Caco-2 (cell line): ENCODE results near the gene FCER2. TPM values are rescaled to one million over a fixed set of nuclear protein-coding genes. Genes with fewer than 3 reads are reported as not detected.

Experiments
- BruUV-seq: library from RNA; stranded (reverse); fragments of 400-500 nt; replicated peaks from 2 replicates; lab custom pipeline; 2021; lab: Mats Ljungman, UMichigan
- CTCF ChIA-PET: fragments of 300-600 bp; sonication (Branson Sonifier 250); formaldehyde crosslinking; loops from one replicate; lab custom pipeline; 2022; ENCODE audit warnings: antibody characterized with exemption; lab: Charles Lee
- POLR2A ChIA-PET: fragments of 300-600 bp; sonication (Branson Sonifier 250); formaldehyde crosslinking; loops from one replicate; lab custom pipeline; 2022; ENCODE audit warnings: antibody characterized with exemption; lab: Charles Lee
- DNase-seq, 2 experiments: peaks; one replicate each; pipeline versions ENCODE4 v3.0.0 to v3.0.0-alpha.2; 2020 to 2022
- H3K27me3 ChIP-seq: replicated peaks from 2 replicates; pipeline ENCODE4 v1.6.0; 2011; ENCODE audit warnings: low read length; ENCODE audit not compliant: control insufficient read depth, insufficient read depth
- H3K36me3 ChIP-seq: 2 replicates; pipeline ENCODE4 v1.5.1; 2011; ENCODE audit warnings: low read length; ENCODE audit not compliant: control insufficient read depth, insufficient read depth
- H3K4me1 ChIP-seq: fragments of 250-450 bp; sonication (Bioruptor Pico); 2 replicates; pipeline ENCODE4 v1.5.1; 2020; ENCODE audit warnings: mild to moderate bottlenecking
- H3K4me3 ChIP-seq: 2 replicates; pipeline ENCODE4 v1.5.1; 2011; ENCODE audit warnings: low read depth, mild to moderate bottlenecking, control low read depth, low read length
- H3K9me3 ChIP-seq: fragments of 250-450 bp; sonication (Bioruptor Pico); 2 replicates; pipeline ENCODE4 v1.5.1; 2020; ENCODE audit warnings: mild to moderate bottlenecking, moderate library complexity
- H3K27ac Mint-ChIP-seq: one replicate; pipeline ENCODE4 v1.8.0; 2022; ENCODE audit warnings: mixed read lengths; ENCODE audit not compliant: unreplicated experiment
- H3K27me3 Mint-ChIP-seq: one replicate; pipeline ENCODE4 v1.8.0; 2022; ENCODE audit warnings: mixed read lengths; ENCODE audit not compliant: insufficient read depth, unreplicated experiment
- H3K36me3 Mint-ChIP-seq: one replicate; pipeline ENCODE4 v1.8.0; 2022; ENCODE audit warnings: mild to moderate bottlenecking, mixed read lengths; ENCODE audit not compliant: insufficient read depth, unreplicated experiment
- H3K4me1 Mint-ChIP-seq: one replicate; pipeline ENCODE4 v1.8.0; 2022; ENCODE audit warnings: low read depth, mixed read lengths; ENCODE audit not compliant: unreplicated experiment
- H3K4me3 Mint-ChIP-seq: one replicate; pipeline ENCODE4 v1.8.0; 2022; ENCODE audit warnings: mild to moderate bottlenecking, moderate library complexity, mixed read lengths; ENCODE audit not compliant: unreplicated experiment
- H3K9me3 Mint-ChIP-seq: one replicate; pipeline ENCODE4 v1.8.0; 2022; ENCODE audit warnings: mixed read lengths; ENCODE audit not compliant: unreplicated experiment
- CTCF ChIP-seq, 2 experiments: fragments of 200-600 bp in 1 of 2; IDR thresholded peaks; 1 replicate in 1 of 2; 2 replicates in 1 of 2; pipeline versions ENCODE4 v1.5.1 to v1.8.0; 2011 to 2022; ENCODE audit warnings: antibody characterized with exemption in 1 of 2, control low read depth in 1 of 2, inconsistent platforms in 1 of 2, low read depth in 1 of 2, low read length in 1 of 2, mild to moderate bottlenecking in 1 of 2, moderate library complexity in 1 of 2; ENCODE audit not compliant: insufficient read depth in 1 of 2, severe bottlenecking in 1 of 2, unreplicated experiment in 1 of 2
- intact Hi-C: fragments of 100-400 bp; cut with micrococcal nuclease; formaldehyde crosslinking; loops from one replicate; pipeline ENCODE4 v1.10.0; 2022; ENCODE audit not compliant: unreplicated experiment
- total RNA-seq: library from RNA; stranded (reverse); gene quantifications from 2 replicates; pipeline ENCODE4 v1.2.3, GENCODE V29; 2022

The FCER2 gene
- total RNA-seq, 1 experiment from 2014 or later: not detected

- no peak for TF ChIP-seq CTCF (IDR thresholded peaks at IDR 0.05; ENCODE audit: insufficient read depth in 1 of 2, low read depth in 1 of 2, low read length in 1 of 2, severe bottlenecking in 1 of 2, unreplicated experiment in 1 of 2)
- intact Hi-C loops: no loop called here
- no peaks in the 10 kb centered on the region for H3K4me1 Mint-ChIP-seq
- ChIA-PET POLR2A (interaction anchor here (0.6 kb wide), 1 partner anchor 921 kb away, joined by 4 read pairs; no protein-coding TSS in a partner anchor), CTCF (interaction anchor here (0.7 to 1.5 kb wide), 2 partner anchors 109 to 110 kb away, joined by 3 read pairs; no protein-coding TSS in a partner anchor)
- Histone ChIP-seq H3K4me1 (peaks cover 10% of the 10 kb centered on the region; the same call in 1 of the 2 replicates), H3K4me3 (no peak overlapping the region), H3K9me3 (no peaks in the 10 kb centered on the region), H3K36me3 (no peaks in the 10 kb centered on the region), H3K27me3 (no peaks in the 10 kb centered on the region)
- BruUV-seq: no TSS peak
- DNase-seq: no peak
- peaks cover 10% of the 10 kb centered on the region for H3K9me3 Mint-ChIP-seq
- no peak overlapping the region for H3K4me3 Mint-ChIP-seq
- peaks cover 3% of the 10 kb centered on the region for H3K27me3 Mint-ChIP-seq
- H3K36me3 Mint-ChIP-seq: peaks cover 16% of the 10 kb centered on the region
- H3K27ac Mint-ChIP-seq: no peak overlapping the region
These were observed 24.1 kb downstream of the FCER2 start for GRCh38 chr19:7677669-7678311.

DNA sequence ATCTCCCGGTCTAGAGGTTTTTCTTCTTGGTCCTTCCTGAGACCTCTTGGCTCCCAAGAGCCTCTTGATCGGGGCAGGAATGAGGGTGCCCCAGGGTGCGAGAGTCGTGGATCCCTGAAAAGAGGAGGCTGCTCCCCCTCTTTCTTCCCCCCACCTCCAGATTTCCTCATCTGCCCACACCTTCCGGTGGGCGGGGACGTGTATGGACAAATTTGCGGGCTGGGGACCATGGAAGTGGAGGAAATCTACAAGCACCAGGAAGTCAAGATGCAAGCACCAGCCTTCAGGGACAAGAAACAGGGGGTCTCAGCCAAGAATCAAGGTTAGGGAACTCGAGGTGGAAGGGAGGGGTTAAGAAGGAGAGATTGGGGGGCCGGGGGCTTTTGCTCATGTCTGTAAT, 25.1 kb downstream of the FCER2 start, which contains the start of gene MCEMP1:
MCEMP1 (plus strand) TSS at position 237 of the 400 bp plus-strand sequence; CDS start at position 268, 31 bp downstream.
- Histone ChIP-seq H3K4me3 (no peak within 1 kb of the TSS), H3K36me3 (no peaks in the 10 kb centered on the region), H3K27me3 (no peaks in the 10 kb centered on the region), H3K4me1 (peaks cover 10% of the 10 kb centered on the region; the same call in 1 of the 2 replicates), H3K9me3 (no peaks in the 10 kb centered on the region)
- no peaks in the 10 kb centered on the region for H3K4me1 Mint-ChIP-seq
- H3K27ac Mint-ChIP-seq: no peak within 1 kb of the TSS
- BruUV-seq: no TSS peak
- CTCF ChIA-PET: interaction anchor here (1.5 kb wide), 1 partner anchor 109 kb away, joined by 3 read pairs; no protein-coding TSS in a partner anchor
- peaks cover 10% of the 10 kb centered on the region for H3K9me3 Mint-ChIP-seq
- no peak within 1 kb of the TSS for H3K4me3 Mint-ChIP-seq
- POLR2A ChIA-PET: no interaction called here
- no peak for TF ChIP-seq CTCF (IDR thresholded peaks at IDR 0.05; ENCODE audit: insufficient read depth in 1 of 2, low read depth in 1 of 2, low read length in 1 of 2, severe bottlenecking in 1 of 2, unreplicated experiment in 1 of 2)
- H3K27me3 Mint-ChIP-seq: peaks cover 3% of the 10 kb centered on the region
- intact Hi-C loops: no loop called here
- peaks cover 12% of the 10 kb centered on the region for H3K36me3 Mint-ChIP-seq
- no peak for DNase-seq

- no peak for TF ChIP-seq CTCF (IDR thresholded peaks at IDR 0.05; ENCODE audit: insufficient read depth in 1 of 2, low read depth in 1 of 2, low read length in 1 of 2, severe bottlenecking in 1 of 2, unreplicated experiment in 1 of 2)
- H3K27ac Mint-ChIP-seq: no peak overlapping the region
- no peaks in the 10 kb centered on the region for H3K4me1 Mint-ChIP-seq
- POLR2A ChIA-PET: interaction anchor here (0.6 kb wide), 1 partner anchor 108 kb away, joined by 8 read pairs; no protein-coding TSS in a partner anchor
- Histone ChIP-seq H3K36me3 (no peaks in the 10 kb centered on the region), H3K9me3 (no peaks in the 10 kb centered on the region), H3K4me3 (no peak overlapping the region), H3K27me3 (no peaks in the 10 kb centered on the region), H3K4me1 (peaks cover 5% of the 10 kb centered on the region; the same call in 1 of the 2 replicates)
- peaks cover 10% of the 10 kb centered on the region for H3K9me3 Mint-ChIP-seq
- no TSS peak for BruUV-seq
- peaks cover 3% of the 10 kb centered on the region for H3K27me3 Mint-ChIP-seq
- DNase-seq: no peak
- no peak overlapping the region for H3K4me3 Mint-ChIP-seq
- intact Hi-C loops: no loop called here
- CTCF ChIA-PET: interaction anchor here (1.5 kb wide), 1 partner anchor 108 kb away, joined by 3 read pairs; no protein-coding TSS in a partner anchor
- peaks cover 12% of the 10 kb centered on the region for H3K36me3 Mint-ChIP-seq
These were observed 25.6 kb downstream of the FCER2 start for GRCh38 chr19:7676376-7676775.
